ENCODE data around the gene TGFBR2.

TGFBR2 gene

DNA sequence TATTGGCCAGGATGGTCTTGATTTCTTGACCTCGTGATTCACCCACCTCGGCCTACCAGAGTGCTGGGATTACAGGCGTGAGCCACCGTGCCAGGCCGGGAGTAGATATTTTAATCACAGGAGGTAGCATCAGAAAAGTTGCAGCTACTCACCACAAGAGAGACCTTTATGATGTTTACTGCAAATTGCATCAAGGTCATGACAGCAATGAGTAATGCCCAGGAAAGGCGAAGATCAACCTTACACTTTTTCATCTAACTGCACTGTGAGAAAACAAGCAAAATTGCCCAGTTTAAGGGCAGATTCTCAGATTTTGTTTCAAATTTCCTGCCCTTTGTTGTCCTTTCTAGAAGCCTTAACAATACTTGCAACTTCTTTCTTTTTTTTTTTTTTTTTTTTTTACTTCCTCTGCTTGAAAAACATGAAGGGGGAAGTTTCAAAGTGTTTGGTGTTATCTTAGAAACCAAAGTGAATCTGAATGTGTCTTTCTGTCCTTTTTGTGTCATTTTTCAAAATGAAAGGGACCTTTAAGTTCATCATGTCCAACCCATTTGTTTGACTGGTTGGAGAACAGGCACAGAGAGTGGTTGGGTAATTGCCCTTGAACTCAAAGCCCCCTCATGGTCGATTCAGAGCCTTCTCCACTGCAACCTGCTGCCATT is 25.0 kb downstream of the TGFBR2 start:
- TF ChIP-seq GATA3 (IDR thresholded peaks at IDR 0.05; ENCODE audit: low read depth, low read length): no peak
- TF ChIP-seq GATA2 (IDR thresholded peaks at IDR 0.05; ENCODE audit: low read depth, low read length): no peak

GRCh38 chr3:30632065-30632464 is 25.7 kb downstream of the TGFBR2 start:
- TF ChIP-seq GATA2 (IDR thresholded peaks at IDR 0.05; ENCODE audit: low read depth, low read length): no peak

DNA sequence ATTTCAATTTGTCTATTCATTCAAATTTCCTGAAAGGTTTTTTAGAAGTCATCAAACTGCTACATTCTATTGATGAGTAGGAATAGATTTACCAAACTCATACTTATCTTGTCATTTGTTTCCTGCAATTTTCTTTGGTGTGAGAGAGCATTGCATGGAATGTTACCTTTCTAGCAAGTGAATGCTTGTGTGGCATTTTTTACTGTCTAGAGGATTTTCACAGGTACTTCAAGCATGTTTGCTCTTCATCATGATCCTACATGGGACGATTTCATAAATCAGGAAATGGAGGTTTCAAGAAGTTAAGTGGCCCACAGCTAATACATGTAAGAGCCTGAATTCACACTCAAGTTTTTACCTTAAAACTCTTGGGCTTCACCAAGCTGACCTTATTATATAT is 26.1 kb downstream of the TGFBR2 start:
- TF ChIP-seq GATA3 (IDR thresholded peaks at IDR 0.05; ENCODE audit: low read depth, low read length): no peak
- TF ChIP-seq GATA2 (IDR thresholded peaks at IDR 0.05; ENCODE audit: low read depth, low read length): no peak

DNA sequence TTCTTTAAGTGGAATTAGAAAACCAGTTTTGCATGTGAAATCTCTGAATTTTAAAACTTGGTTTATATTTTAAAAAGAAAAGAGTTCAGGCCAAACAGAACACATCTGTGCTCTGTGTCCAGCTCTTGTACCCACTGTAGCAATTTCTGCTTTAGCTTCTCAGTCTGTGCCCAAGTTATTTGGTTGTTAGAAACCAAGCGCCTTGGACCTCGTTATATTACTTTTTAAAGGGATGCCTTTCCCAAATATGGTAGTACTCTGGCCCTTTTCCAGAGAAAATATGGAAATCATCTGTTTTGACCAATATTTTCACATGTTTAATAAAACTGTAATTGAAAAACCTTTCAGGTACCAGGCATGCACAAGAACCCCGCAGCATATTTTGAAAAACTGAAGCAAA is 27.3 kb downstream of the TGFBR2 start:
- TF ChIP-seq GATA2 (IDR thresholded peaks at IDR 0.05; ENCODE audit: low read depth, low read length) (no peak), GATA3 (IDR thresholded peaks at IDR 0.05; ENCODE audit: low read depth, low read length) (no peak)

GRCh38 chr3:30634761-30635735 is 28.6 kb downstream of the TGFBR2 start:
- no peak for TF ChIP-seq GATA2 (IDR thresholded peaks at IDR 0.05; ENCODE audit: low read depth, low read length)
- TF ChIP-seq GATA3 (IDR thresholded peaks at IDR 0.05; ENCODE audit: low read depth, low read length): no peak

GRCh38 chr3:30637310-30638219 is 31.2 kb downstream of the TGFBR2 start:
- TF ChIP-seq GATA3 (IDR thresholded peaks at IDR 0.05; ENCODE audit: low read depth, low read length): no peak
- TF ChIP-seq GATA2 (IDR thresholded peaks at IDR 0.05; ENCODE audit: low read depth, low read length): no peak

- TF ChIP-seq GATA2 (IDR thresholded peaks at IDR 0.05; ENCODE audit: low read depth, low read length) (no peak), GATA3 (IDR thresholded peaks at IDR 0.05; ENCODE audit: low read depth, low read length) (no peak)
Measured at GRCh38 chr3:30638685-30639412, 32.4 kb downstream of the TGFBR2 start.

DNA sequence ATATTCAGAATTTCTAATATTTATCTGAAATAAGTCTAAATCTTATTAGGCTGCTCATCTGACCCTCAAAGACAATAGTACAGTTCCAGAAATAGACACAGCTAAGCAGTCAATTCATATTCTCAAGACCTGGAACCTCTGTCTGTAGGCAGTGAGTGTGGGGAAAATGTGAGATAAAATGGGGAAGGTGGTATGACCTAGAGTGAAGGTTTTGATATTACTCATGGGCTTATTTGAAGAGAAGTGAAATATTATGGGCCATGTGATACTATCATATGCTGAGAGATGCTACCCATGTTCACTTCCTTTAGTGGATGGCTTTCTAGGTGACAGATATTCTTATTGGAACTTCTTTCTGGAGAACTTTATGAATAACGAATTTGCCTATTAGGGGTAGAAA is 33.5 kb downstream of the TGFBR2 start:
- TF ChIP-seq GATA3 (IDR thresholded peaks at IDR 0.05; ENCODE audit: low read depth, low read length) (no peak), GATA2 (IDR thresholded peaks at IDR 0.05; ENCODE audit: low read depth, low read length) (no peak)

- TF ChIP-seq GATA3 (IDR thresholded peaks at IDR 0.05; ENCODE audit: low read depth, low read length) (no peak), GATA2 (IDR thresholded peaks at IDR 0.05; ENCODE audit: low read depth, low read length) (no peak)
Measured at GRCh38 chr3:30640851-30641250, 34.5 kb downstream of the TGFBR2 start.

DNA sequence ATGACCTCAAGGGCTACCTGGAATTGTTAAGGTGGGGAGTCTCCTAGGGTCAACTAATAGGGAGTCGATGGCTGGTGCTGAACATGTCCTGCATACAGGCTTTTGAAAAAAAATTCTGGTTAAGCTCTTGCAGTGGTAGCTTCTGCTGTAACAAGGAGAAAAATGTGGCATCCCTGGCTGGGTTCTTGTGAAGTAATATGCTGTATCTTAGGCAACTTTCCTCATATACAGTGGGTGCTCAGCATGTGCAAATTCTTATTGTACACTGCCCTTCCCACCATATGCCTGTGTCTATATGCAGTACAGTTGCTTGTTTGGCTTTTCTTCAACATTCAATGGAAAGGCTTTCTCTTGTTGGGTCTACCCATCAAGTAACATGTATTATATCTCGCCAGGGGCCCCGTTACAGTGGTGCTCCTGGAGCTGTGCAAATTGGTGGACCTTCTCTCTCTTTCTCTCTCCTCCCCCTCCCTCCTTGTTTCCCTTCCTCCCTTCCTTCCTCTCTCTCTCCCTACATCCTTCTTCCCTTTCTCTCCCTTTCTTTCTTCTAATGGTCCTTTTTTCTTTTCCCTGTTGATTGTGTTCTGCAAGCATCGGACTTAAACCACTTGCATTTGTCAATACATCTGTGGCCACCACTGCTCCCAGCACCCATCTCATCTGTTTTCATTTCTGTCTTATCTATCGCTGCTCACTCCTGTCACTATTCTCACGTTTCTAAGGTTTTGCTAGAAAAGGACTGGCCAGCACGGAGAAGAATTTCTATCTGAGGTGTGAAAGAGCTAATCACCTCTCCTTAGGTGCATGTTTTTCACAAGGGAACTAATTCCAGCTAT is 35.2 kb downstream of the TGFBR2 start:
- TF ChIP-seq GATA2 (IDR thresholded peaks at IDR 0.05; ENCODE audit: low read depth, low read length) (no peak), GATA3 (IDR thresholded peaks at IDR 0.05; ENCODE audit: low read depth, low read length) (no peak)

DNA sequence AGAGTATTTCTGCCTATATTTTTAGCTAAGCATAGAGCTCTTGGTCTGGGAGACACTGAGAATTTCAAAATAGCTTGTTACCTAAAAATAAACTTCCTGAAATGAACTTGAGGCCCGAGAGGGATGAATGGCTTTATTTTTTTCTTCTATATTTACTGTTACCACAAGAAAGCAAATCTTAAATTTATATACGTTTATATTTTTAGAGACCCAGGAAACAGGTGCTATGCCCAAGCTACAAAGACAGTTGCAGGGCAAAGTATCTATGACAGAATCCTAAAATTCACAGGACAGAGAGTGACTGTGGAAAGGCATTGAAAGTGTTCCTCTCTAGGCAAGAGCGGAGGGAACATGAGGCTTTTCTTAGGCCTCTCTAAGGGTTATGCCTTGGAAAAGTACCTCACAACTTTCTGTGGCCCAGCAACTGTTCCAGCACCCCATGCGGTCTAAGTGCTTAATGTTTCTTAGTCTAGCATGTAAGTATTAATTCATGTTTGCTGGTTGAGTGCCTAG is 36.5 kb downstream of the TGFBR2 start:
- TF ChIP-seq GATA2 (IDR thresholded peaks at IDR 0.05; ENCODE audit: low read depth, low read length) (no peak), GATA3 (IDR thresholded peaks at IDR 0.05; ENCODE audit: low read depth, low read length) (no peak)

GRCh38 chr3:30643763-30644462 is 37.5 kb downstream of the TGFBR2 start:
- TF ChIP-seq GATA3 (IDR thresholded peaks at IDR 0.05; ENCODE audit: low read depth, low read length): no peak
- TF ChIP-seq GATA2 (IDR thresholded peaks at IDR 0.05; ENCODE audit: low read depth, low read length): no peak
